SK-N-SH treated with all-trans-retinoic acid at 6 μM for 48 hours (cell line): ENCODE measurements around the gene IRF7.

Source experiments
- ARNTL ChIP-seq: fragments of 450-650 bp; formaldehyde crosslinking; IDR thresholded peaks from 2 replicates; pipeline ENCODE4 v1.5.0; 2020; ENCODE audit warnings: low read depth, mild to moderate bottlenecking, moderate library complexity, borderline replicate concordance
- BACH2 ChIP-seq: fragments of 250-450 bp; sonication (Bioruptor Pico); IDR thresholded peaks from 2 replicates; pipeline ENCODE4 v1.9.0; 2021; ENCODE audit warnings: mild to moderate bottlenecking, borderline replicate concordance
- ISL1 ChIP-seq: fragments of 250-450 bp; sonication (Bioruptor Pico); IDR thresholded peaks from 2 replicates; pipeline ENCODE4 v2.1.2; 2022; ENCODE audit warnings: mild to moderate bottlenecking, moderate library complexity
- TOX ChIP-seq: fragments of 250-450 bp; sonication (Bioruptor Pico); IDR thresholded peaks from 2 replicates; pipeline ENCODE4 v1.8.0; 2021; ENCODE audit warnings: mild to moderate bottlenecking, moderate library complexity, borderline replicate concordance
- ZFP3 ChIP-seq: fragments of 250-450 bp; sonication (Bioruptor Pico); IDR thresholded peaks from 2 replicates; pipeline ENCODE4 v1.5.0; 2020; ENCODE audit warnings: mild to moderate bottlenecking, moderate library complexity
- TF ChIP-seq, protein P1 (sequence below): fragments of 250-450 bp; sonication (Bioruptor Pico); IDR thresholded peaks from 2 replicates; pipeline ENCODE4 v1.8.0; 2020; ENCODE audit warnings: mild to moderate bottlenecking, moderate library complexity, borderline replicate concordance

- no peak for TF ChIP-seq BACH2 (CRISPR knock-in tag)
- TF ChIP-seq, protein P1, sequence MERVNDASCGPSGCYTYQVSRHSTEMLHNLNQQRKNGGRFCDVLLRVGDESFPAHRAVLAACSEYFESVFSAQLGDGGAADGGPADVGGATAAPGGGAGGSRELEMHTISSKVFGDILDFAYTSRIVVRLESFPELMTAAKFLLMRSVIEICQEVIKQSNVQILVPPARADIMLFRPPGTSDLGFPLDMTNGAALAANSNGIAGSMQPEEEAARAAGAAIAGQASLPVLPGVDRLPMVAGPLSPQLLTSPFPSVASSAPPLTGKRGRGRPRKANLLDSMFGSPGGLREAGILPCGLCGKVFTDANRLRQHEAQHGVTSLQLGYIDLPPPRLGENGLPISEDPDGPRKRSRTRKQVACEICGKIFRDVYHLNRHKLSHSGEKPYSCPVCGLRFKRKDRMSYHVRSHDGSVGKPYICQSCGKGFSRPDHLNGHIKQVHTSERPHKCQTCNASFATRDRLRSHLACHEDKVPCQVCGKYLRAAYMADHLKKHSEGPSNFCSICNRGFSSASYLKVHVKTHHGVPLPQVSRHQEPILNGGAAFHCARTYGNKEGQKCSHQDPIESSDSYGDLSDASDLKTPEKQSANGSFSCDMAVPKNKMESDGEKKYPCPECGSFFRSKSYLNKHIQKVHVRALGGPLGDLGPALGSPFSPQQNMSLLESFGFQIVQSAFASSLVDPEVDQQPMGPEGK (CRISPR knock-in tag), result no peak
- no peak for TF ChIP-seq ARNTL
- no peak for TF ChIP-seq TOX (CRISPR knock-in tag)
- no peak for TF ChIP-seq ZFP3 (CRISPR knock-in tag)
- no peak for TF ChIP-seq ISL1 (CRISPR knock-in tag)
Observed at GRCh38 chr11:575313-575995, 40.3 kb downstream of the IRF7 start.
